ENCODE measurements around the gene MRPS30. TPM values are rescaled to one million over a fixed set of nuclear protein-coding genes. Genes with fewer than 3 reads are reported as not detected.

Gene MRPS30
- polyA plus RNA-seq, 1 donor from 2014 or later = 52.5 TPM

- Histone ChIP-seq H3K27me3 (ENCODE audit: insufficient read depth, low read depth, low read length) (no peaks in the 10 kb centered on the region), H3K4me3 (ENCODE audit: low read length) (no peak overlapping the region), H3K9ac (ENCODE audit: low read length) (no peak overlapping the region), H3K27ac (ENCODE audit: low read length) (no peak overlapping the region), H3K79me2 (replicated peaks; ENCODE audit: insufficient read depth, low read length) (no peaks in the 10 kb centered on the region), H3K36me3 (ENCODE audit: insufficient read depth, low read length) (no peaks in the 10 kb centered on the region), H3F3A (ENCODE audit: insufficient read depth, low read length, poor library complexity, severe bottlenecking) (no peaks in the 10 kb centered on the region), H3K4me2 (ENCODE audit: low read length) (no peak overlapping the region), H3K9me2 (ENCODE audit: insufficient read depth, low read length) (no peaks in the 10 kb centered on the region), H3K9me3 (ENCODE audit: low read length) (no peaks in the 10 kb centered on the region), H4K20me1 (ENCODE audit: insufficient read depth) (no peaks in the 10 kb centered on the region), H2AFZ (ENCODE audit: low read depth, low read length) (no peak overlapping the region)
- no peak for TF ChIP-seq TAF1 (IDR thresholded peaks at IDR 0.05; ENCODE audit: low read depth)
- no peak for TF ChIP-seq CTCF (IDR thresholded peaks at IDR 0.05; ENCODE audit: poor library complexity, severe bottlenecking)
- no peak for TF ChIP-seq EP300 (conservative IDR thresholded peaks at IDR 0.05; ENCODE audit: poor library complexity, severe bottlenecking)
- no peak for TF ChIP-seq REST (IDR thresholded peaks at IDR 0.05; ENCODE audit: borderline replicate concordance)
- TF ChIP-seq MXI1 (conservative IDR thresholded peaks at IDR 0.05; ENCODE audit: poor library complexity, severe bottlenecking) = no peak
- no peak for TF ChIP-seq EZH2 (IDR thresholded peaks at IDR 0.05; ENCODE audit: borderline replicate concordance, insufficient read depth, low read length, poor library complexity, severe bottlenecking)
- no peak for TF ChIP-seq SMC3 (conservative IDR thresholded peaks at IDR 0.05; ENCODE audit: poor library complexity)
- no peak for TF ChIP-seq POLR2AphosphoS5 (IDR thresholded peaks at IDR 0.05)
- no peak for TF ChIP-seq RAD21 (conservative IDR thresholded peaks at IDR 0.05)
Measured at GRCh38 chr5:44835693-44836092, 26.9 kb downstream of the MRPS30 start.

DNA sequence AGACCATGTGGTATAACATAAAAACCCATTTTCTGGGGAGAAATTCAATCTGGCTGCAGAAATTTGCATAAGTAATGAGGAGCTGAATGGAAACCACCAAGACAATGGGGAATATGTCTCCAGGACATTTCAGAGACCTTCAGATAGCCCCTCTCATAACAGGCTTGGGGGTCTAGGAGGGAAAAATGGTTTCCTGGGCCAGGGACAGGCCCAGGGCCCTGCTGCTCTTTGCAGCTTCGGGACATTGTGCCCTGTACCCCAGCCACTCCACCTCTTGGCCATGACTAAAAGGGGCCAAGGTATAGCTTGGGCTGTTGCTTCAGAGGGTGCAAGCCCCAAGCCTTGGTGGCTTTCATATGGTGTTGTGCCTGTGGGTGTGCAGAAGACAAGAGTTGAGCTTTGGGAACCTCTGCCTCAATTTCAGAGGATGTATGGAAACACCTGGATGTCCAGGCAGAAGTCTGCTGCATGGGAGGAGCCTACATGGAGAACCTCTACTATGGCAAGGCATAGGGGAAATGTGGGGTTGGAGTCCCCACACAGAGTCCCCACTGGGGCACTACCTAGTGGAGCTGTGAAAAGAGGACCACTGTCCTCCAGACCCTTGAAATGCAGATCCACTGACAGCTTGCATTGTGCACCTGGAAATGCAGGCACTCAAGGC is 30.4 kb downstream of the MRPS30 start:
- H3K9me3 ChIP-seq (ENCODE audit: low read length) = no peaks in the 10 kb centered on the region
- no peak overlapping the region for H3K9ac ChIP-seq (ENCODE audit: low read length)
- no peaks in the 10 kb centered on the region for H4K20me1 ChIP-seq (ENCODE audit: insufficient read depth)
- H3F3A ChIP-seq (ENCODE audit: insufficient read depth, low read length, poor library complexity, severe bottlenecking) = no peaks in the 10 kb centered on the region
- no peaks in the 10 kb centered on the region for H3K9me2 ChIP-seq (ENCODE audit: insufficient read depth, low read length)
- no peaks in the 10 kb centered on the region for H3K36me3 ChIP-seq (ENCODE audit: insufficient read depth, low read length)
- H2AFZ ChIP-seq (ENCODE audit: low read depth, low read length) = no peak overlapping the region
- H3K27ac ChIP-seq (ENCODE audit: low read length) = no peak overlapping the region
- TF ChIP-seq MXI1 (conservative IDR thresholded peaks at IDR 0.05; ENCODE audit: poor library complexity, severe bottlenecking) = no peak
- TF ChIP-seq SMC3 (conservative IDR thresholded peaks at IDR 0.05; ENCODE audit: poor library complexity) = no peak
- no peak for TF ChIP-seq RAD21 (conservative IDR thresholded peaks at IDR 0.05)
- no peak for TF ChIP-seq TAF1 (IDR thresholded peaks at IDR 0.05; ENCODE audit: low read depth)
- no peak for TF ChIP-seq POLR2AphosphoS5 (IDR thresholded peaks at IDR 0.05)
- no peak for TF ChIP-seq EZH2 (IDR thresholded peaks at IDR 0.05; ENCODE audit: borderline replicate concordance, insufficient read depth, low read length, poor library complexity, severe bottlenecking)
- TF ChIP-seq CTCF (IDR thresholded peaks at IDR 0.05; ENCODE audit: poor library complexity, severe bottlenecking) = no peak
- no peak for TF ChIP-seq EP300 (conservative IDR thresholded peaks at IDR 0.05; ENCODE audit: poor library complexity, severe bottlenecking)
- TF ChIP-seq REST (IDR thresholded peaks at IDR 0.05; ENCODE audit: borderline replicate concordance) = no peak
- H3K4me3 ChIP-seq (ENCODE audit: low read length) = no peak overlapping the region
- no peaks in the 10 kb centered on the region for H3K79me2 ChIP-seq (replicated peaks; ENCODE audit: insufficient read depth, low read length)
- H3K4me2 ChIP-seq (ENCODE audit: low read length) = no peak overlapping the region
- no peaks in the 10 kb centered on the region for H3K27me3 ChIP-seq (ENCODE audit: insufficient read depth, low read depth, low read length)
